NCI-H226 (cell line): ENCODE results near the gene AKNA.

ENCODE experiments used
- DNase-seq: peaks from one replicate; pipeline ENCODE4 v3.0.0-alpha.2; 2015

Gene AKNA

DNA sequence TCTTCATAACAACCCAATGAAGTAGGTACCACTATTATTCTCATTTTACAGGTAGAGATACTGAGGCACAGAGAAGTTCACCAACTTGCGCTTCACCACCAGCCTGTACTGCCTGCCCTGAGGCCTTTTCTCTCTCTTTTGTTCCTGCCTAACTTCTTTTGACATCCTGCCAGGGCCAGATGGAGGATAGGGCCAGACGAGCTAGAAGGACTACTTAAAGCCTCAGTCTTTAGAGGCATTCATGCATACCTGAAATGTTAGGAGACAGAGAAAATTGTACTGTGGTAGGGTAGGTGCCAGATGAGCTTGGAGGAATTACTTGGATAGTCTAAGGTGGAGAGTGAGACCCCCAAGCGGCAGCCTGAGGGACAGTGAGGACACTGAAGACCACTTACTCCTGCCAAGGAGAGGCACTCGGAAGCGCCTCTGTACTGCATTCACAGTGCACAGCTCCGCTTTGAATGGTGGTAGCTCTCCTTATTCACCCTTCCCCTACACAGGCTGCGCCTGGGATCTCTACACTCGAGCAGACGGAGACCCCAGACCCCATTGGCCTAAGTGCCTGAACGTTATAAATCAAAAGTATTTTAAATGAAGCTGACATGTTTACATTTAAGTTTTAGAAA, 71.1 kb downstream of the AKNA start:
- DNase-seq = no peak

DNA sequence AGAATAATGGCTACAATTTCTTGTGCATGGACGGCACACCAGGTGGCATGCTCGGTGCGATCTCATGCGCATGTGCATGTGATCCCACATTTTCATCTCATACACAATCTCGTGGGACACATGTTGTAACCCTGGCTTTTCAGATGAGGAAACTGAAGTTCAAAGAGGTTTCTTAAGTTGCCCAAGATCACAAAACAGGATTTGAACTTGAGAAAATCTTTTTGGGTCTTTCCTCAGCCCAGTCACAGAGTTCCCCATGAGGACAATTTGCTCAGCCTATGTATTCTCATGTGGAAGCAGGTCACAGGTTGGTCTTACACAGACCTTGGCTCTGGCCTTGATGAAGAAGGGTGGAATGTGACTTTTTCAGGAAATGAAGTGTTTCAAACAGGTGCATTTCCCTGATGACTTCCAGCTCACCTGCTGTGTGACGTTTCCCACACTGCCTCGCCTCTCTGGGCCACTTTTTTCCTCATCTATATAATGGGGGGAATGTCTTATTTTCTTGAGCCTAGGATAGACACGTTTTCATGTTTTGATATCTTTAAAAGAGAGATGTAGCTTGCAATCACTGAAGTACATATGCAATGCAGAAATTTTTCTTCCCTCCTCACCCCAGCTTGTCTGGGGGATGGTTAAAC, 71.9 kb downstream of the AKNA start:
- no peak for DNase-seq

DNA sequence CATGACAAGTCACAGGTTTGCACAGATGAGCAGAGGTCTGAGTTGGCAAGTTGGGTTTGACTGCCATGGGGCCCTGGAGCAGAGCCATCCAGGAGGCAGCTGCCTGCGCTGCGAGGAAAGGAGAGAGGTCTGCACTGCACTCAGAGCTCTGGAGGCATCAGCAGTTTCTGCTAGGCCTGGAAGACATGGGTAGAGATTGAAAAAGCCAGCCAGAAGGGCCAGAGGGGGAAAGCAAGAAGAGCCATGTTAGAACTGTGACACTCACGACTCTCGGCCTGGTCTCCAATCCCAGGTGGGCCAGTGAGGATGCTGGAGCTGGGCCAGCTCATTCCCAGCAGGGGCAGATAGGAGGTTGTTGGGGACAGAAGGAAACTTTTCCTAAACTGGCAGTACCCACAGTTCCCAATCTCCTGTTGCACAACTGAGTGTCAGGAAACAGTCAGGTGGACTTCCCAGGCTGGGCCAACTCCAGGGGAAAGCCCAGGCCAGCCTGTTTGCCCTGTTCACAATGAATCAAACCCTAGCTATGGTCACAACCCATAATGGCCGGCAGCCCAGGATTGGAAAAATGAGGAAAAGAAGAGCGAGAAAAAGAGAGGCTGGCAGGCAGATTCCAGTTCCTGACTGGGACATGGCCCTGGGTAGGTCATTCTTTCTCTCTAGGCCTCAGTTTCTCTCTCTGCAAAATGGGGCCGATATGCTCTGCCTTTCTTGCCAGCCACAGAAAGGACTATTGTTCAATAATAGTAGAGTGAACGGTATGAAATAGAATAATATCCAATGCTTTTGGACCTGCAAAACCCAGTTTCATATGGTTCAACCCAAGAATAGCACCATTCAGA, 72.7 kb downstream of the AKNA start:
- DNase-seq = no peak

DNA sequence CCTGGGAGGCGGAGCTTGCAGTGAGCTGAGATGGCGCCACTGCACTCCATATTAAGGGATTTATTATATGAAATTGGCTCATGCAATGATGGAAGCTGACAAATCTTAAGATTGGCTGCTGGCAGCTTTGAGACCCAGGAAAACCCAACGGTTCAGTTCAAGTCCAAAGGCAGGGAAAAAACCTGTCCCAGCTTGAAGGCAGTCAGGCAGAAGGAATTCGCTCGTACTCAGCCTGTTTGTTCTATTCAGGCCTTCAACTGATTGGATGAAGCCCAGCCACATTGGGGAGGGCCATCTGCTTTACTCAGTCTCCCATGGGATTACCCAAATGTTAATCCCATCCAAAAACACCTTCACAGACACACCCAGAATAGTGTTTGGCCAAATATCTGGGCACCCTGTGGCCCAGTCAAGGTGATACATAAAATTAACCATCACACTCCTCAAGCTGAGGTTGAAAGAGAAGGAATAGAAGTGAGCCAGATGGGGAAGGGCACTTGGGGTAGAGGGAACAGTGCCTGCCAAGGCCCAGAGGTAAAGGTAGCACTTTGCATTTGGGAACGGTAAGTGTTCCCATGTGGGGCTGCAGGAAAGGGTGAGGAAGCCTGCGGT, 73.4 kb downstream of the AKNA start:
- DNase-seq = no peak

DNA sequence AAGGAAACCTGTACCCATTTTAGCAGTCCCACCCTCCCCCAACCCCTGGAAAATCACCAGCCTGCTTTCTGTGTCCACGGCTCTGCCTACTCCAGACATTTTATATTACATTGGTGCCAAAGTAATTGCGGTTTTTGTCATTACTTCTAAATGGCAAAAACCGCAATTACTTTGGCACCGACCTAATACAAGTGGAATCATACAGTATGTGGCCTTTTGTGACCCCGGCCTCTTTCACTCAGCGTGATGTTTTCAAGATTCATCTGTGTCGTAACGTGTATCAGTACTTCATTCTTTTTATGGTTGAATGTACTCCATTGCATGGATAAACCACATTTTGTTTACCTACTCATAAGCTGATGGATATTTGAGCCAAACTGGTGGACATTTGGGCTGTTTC, 74.6 kb downstream of the AKNA start:
- no peak for DNase-seq

DNA sequence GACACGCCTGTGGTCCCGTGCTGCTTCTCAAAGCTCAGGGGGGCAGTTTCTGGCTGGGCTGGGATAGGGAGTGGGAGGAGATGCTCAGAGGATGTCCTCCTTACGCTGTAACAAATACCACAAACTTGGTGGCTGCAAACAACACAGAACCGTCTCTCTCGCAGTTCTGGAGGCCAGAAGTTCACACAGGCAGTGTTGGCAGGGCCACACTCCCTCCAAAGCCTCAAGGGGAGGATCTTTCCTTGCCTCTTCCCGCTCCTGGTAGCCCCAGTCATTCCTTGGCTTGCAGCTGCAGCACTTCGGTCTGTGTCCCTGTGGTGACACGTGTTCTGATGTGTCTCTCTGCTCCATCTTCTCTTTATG, 75.3 kb downstream of the AKNA start:
- DNase-seq = no peak

DNA sequence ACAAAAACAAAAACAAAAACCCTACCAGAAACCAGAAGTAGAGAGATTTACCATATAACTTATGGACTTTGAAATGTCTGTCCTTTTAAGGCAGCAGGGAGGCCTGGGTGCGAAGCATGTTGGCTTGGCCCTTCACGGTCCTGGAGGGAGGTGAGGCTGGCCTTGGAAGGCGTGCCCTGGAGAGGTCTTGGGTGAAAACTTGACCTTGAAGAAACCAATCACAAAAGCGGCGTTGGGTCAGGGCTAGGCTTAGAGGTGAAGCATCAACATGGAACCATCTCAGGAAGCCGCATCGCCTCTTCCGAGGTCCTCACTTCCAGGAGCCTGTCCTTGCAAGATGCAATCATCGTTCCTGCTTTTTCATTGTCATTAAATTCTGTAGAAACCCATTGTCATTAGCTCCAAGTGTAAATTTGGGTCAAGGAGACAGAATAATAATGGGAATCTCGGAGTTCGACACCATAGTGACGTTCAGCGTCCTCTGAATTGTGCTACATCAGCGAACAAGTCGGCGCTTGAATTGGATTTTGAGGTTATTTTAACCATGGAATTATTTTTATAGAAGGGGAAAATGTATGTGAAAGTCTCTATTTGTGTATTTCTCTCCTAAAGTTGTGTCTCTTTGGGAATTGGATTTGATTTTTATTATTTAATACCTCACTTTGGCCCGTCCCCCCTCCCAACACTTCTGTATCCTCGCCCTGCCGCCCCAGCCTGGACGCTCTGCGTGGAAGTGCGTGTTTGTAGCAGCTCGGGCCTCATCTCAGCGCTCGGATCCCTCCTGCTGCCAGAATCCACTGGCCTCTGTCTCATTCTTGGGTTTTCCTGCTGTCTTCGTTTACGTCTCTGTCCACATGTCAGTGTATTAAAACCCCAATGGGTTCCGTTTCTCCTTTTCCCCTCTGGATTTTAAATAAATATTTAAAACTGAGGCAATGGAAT, 75.9 kb downstream of the AKNA start:
- DNase-seq = no peak

DNA sequence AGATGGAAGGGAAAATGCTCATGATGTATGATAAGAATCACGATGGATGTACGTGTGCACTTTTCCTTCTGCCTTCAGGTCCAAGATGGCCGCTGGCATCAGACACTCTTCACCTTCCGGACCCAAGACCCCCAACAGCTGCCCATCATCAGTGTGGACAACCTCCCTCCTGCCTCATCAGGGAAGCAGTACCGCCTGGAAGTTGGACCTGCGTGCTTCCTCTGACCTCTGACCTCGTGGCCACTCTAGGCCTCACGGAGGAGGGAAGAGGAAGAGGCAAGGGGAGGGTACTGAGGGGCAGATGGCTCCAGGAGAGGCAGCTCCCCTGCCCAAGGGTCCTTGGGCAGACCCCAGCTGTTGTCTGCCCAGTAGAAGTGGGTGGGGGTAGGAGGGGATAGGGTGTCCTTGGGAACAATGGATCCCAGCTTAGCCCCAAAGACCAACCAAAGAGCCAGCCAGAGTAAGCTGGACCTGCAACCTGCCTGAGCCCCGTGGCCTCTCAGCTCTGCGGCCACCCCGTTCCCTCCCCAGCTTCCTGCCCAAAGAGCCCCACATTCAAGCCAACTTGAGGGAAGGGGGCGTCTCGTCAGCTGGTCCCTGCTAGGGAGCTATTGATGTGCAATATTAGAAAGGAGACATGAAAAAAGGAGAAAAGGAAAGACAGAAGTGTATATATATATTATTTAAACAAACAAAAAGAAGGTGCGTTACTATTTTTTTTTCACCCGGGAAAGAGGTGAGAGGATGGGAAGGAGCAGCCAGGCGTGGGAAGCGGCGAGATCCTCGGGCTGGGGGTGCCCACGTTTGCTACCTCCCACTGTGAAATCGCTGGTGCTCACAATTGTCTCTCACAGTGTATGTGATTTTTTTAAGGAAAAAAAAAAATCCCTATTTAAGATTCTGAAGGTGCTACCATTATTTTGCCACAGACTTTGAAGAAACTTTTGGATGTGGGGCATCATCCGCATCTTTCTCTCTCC, 77.0 kb downstream of the AKNA start:
- DNase-seq = no peak

DNA sequence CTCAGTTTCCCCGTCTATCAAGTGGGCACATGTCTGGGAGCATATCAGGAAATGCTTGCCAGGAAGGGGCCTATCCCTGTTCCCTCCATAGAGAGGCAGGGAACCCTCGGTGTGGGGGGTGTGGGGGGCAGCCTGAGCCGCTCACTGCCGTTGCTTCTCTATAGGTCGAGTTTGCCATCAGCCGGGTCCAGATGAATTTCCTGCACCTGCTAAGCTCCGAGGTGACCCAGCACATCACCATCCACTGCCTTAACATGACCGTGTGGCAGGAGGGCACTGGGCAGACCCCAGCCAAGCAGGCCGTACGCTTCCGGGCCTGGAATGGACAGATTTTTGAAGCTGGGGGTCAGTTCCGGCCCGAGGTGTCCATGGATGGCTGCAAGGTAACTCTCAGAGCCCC, 78.7 kb downstream of the AKNA start:
- DNase-seq = no peak

DNA sequence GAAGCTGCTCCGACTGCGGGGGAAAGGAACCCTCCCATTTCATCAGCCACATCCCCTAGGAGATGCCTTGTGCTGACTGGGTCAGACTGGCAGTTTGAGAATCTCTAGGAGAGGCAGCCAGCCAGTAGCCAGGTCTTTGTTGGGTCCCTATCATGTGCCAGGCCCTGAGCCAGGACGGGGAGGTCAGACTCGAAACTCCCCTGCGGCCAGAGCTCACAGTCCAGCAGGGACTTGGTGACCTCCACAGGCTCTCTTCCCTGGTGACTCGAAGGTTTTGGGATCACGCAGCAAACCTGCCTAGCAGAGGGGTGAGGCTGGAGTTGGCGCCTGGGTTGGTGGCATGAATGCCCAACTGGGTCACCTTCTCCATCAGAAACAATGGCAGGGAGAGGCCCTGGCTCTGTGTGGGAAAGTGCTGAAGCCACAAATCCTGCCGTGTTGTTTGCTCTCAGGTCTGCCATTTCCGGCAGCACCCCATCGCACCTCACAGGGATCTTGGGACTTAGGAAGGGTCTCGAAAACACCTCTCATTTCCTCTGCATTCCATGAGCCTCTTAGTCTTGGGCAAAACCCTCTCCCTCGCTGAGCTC, 79.3 kb downstream of the AKNA start:
- DNase-seq = no peak

DNA sequence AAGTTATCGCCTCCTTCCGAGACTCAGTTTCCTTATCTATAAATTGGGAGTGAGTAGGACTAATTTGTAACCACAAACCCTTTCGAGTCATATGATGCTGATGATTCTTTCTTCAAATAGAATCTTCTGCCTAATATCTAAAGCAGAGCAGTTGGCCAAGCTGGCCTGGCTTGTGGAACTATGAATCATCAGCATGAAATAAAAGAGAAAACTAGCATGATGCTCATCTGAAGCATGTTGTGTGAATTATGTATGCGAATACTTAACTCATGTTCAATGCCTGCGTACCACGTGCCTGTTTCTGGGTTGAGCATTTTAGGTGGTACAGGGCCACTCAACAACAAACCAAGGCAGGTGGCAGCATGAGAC, 79.9 kb downstream of the AKNA start:
- no peak for DNase-seq

DNA sequence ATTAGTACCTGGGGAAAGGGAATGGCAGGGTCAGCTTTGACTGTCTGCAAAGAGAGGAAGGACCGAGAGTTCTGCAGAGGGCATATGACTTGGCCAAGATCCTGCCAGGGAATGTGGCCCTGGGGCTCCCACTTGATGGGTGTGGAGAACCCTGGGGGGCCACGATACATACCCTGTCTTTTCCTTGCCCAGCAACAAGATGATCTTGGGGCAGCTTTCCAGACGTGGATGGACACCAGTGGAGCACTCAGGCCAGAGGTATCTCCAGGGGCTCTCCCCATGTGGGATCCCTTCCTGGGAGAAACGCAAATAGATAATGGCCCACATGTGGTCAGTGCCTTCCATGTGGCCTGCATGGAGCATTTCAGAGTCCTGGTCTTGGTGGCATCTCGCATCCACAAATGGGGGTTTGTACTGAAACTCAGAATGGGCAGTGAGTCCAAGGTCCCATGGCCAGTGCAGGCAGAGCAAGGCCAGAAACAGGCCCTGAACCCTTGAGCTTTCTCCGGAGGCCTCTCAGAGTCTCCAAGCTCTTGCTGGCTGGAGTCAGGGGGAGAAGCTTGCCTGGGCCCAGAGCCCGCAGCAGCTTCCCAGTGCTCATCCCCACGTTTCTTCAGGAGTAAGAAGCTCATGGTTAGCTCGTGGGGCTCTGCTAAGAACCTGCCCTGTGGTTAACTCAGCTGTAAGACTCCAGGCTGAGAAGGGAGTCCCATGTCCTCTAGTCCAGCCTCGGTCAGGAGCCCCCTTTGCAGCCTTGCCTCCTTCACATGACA, 83.2 kb downstream of the AKNA start:
- no peak for DNase-seq

DNA sequence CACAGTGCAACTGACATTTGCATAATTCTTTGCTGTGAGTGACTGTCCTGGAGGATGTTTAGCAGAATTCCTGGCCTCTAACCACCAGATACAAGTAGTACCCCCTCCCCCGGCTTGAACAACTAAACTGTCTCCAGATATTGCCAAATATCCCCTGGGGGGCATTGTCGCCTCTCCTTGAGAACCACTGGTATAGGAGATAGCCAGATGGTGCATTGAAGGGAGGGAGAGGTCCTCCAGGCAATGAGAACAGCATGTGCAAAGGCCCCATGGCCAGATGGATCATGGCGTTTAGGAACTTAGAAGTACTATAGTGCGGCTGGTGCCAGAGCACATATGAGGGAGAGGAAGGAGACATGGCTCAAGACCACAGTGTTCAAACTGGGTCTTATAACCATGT, 83.8 kb downstream of the AKNA start:
- DNase-seq = no peak

DNA sequence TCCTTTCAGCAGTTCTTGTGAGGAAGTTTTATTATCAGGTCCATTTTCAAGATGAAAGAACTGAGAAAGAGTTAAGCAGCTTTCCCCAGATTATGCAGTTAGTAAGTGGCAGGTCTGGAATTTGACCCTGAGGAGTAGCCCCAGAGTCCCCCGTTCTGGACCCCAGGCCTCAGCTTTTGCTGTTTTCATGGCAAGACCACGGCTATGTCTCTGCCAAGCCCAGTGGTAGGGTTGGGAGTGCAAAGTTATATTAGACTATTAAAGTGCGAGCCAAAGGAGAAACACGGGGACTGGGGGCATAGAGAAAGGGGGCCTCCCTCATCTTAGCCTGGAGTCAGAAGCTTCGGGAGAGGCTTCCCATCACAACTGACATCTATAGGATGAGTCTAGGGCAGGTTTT, 84.2 kb downstream of the AKNA start:
- DNase-seq = no peak

DNA sequence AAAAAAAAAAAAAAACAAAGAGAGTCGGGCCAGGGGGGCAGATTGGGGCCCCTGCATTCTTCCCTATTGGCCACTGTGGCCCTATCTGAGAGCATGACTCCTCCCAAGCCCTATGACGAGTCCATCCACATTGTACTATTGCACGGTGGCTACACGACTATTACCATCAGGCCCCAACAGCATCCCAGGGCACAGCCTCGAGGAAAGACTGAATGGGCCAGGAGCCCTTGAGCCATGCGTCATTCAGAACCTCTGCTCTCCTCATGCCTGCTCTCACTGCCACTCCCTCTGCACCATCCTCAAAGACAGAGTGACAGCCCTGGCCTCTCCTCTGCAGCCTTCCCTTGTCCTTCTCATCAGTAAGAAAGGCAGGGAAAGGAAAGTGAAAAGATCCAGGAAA, 85.1 kb downstream of the AKNA start:
- no peak for DNase-seq

DNA sequence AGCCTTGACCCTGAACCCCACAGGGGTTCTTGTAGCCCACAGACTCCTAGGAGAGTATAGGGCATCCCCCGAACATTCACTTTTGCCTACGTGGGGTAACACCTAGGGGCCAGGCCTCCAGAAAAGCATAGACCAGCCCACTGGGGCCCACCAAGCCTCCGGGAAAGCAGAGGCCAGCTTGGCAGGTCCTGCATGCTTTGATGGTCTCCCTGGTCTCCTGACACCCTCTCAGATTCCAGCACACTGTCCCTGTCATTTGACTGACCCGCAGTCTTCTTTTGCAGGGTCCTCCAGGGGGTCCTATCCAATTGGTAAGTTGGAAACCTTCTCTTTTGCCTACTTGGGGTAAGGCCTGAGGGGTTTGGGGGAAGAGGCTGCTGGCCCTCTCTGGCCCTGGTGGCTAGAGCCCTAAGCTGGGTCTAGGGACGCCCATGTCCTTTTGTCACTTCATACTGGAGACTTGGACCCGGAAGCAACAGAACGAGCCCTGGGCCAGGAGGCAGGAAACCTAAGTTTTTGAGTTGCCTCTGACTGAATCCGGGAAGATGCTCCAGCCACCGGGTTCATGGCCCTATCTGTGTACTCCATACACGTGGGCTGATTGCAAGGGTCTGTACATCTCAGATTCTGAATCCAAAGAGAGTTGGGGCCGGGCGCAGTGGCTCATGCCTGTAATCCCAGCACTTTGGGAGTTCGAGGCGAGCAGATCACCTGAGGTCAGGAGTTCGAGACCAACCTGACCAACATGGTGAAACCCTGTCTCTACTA, 85.8 kb downstream of the AKNA start:
- DNase-seq = no peak

DNA sequence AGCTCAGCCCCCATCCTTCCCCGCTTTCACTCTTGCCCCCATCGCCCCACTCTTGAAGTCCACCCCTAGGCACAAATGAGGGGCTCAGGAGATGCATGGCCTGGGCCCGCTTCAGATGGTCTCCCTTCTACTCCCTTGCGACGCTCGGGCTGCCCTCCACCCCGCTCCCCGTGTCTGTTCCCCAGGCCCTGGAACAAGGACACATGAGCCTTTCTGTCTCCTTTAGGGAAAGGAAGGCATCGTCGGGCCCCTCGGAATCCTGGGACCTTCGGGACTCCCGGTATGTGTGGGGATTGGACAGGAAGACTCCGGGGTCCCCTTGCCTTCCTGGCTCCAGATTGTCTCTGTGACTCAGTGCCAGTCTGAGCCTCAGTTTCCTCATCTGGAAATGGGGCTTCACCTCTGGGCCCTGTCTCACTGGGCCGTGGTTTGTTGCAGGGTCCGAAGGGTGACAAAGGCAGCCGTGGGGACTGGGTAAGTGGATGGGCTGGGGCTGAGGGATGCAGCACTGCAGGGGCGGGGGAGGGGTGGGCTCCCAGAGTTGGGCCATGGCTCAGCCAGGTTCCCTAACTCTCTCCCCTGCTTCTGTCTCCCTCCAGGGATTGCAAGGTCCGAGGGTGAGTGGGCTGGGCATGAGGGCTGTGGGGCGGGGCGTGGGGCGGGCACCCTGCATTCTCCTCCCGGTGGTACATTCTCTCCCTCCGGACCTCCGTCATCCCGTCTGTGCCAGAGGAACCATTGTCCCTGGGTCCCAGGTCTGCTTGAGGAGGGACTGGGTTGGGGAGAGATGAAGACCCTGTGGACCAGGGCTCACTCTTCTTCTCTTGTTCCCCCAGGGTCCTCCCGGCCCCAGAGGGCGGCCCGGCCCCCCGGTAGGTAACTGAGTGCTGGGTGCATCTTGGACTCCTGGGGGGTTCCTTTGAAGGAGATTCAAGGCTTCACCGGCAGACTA, 86.7 kb downstream of the AKNA start:
- DNase-seq = no peak

DNA sequence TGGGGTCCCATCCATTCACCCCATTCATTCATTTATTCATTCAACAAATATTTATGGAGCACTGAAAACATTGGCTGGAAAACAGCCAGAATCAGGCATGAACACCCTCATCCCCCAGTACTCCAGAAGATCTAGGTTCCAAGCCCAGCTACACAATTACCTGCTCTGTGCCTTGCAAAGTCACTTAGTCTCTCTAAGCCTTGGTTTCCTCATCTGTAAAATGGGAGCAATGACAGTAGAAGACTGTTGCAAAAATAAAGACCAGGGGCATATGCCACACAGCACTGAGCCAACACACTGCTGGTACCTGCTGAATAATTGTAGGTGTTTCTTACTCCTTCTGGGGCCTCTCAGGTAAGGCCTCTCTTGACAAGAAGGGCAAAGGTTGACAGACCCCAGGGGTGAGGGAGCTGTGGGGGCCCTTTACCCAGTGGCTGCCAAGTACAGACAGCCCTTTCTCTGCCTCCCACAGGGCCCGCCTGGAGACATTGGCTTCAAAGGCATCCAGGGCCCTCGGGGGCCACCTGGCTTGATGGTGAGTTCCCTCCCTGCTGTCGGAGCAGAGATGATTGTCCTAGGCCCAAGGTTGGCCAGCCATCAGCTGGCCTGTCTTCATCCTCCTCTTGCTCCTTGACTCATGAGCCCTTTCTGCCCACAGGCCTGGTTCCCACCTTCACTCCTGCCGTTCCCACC, 87.5 kb downstream of the AKNA start:
- no peak for DNase-seq
